SH-SY5Y (cell line): Measurements from ENCODE around the gene PCARE.

ENCODE experiments used
- GATA2 ChIP-seq: IDR thresholded peaks from 2 replicates; pipeline ENCODE4 v1.6.1; 2011; ENCODE audit warnings: mild to moderate bottlenecking, low read depth, low read length
- GATA3 ChIP-seq: IDR thresholded peaks from 2 replicates; pipeline ENCODE4 v1.6.1; 2011; ENCODE audit warnings: low read depth, mild to moderate bottlenecking, low read length, moderate library complexity

Gene PCARE

DNA sequence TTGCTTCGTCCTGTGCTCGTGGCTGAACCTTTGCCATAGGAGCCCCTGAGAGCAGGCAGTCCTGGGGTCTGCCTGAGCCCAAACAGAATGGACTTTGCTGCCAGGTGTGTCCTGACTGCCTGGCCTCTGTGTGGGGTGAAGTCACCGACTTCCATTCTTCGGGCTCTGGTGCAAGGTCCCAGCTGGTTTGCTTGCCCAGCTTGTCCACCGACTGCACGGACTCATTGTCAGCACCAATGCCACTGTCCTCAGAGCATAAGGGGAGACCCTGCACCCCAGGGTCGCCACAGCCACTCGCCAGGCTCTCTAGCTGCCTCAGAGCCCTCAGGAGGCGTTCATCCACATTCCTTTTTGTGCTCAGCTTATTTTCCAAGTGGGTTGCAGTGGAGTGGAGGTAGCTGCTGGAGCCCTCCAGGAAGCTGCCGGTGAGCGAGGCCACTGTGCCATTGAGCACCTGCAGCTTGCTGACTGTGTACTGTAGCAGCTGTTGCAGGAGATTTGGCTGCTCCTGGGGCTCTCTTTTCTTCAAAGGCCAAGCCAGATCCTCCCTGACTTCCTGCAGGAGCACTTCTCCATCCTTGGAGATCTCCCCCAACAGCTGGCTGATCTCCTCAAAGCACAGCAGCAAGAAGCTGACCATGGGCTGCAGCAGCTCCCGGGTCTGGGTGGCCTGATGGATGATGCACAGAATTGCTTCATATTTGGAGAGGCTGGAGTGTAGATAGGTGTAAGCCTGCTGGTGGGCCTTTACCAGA is 1.2 kb downstream of the PCARE start:
- TF ChIP-seq GATA2 = no peak
- no peak for TF ChIP-seq GATA3

DNA sequence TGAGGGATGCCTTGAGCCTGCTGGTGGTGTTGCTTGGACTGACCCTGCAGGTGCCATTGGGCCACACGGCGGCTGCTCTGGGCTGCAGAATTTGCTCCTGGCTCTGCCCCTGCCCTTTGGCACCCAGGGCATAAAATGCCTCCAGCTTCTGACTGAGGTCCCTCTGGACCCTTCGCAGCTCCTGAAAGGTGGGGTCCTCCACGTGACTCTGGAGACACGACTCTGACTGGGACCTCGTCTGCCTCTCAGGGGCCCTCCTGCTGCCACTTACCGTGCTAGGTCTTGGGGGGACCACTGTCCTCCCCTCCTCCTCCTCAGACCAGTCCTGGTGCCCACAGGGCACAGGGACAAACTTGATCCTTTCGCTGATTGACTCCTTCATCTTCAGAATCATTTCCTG is 2.1 kb downstream of the PCARE start:
- TF ChIP-seq GATA2 (no peak), GATA3 (no peak)

DNA sequence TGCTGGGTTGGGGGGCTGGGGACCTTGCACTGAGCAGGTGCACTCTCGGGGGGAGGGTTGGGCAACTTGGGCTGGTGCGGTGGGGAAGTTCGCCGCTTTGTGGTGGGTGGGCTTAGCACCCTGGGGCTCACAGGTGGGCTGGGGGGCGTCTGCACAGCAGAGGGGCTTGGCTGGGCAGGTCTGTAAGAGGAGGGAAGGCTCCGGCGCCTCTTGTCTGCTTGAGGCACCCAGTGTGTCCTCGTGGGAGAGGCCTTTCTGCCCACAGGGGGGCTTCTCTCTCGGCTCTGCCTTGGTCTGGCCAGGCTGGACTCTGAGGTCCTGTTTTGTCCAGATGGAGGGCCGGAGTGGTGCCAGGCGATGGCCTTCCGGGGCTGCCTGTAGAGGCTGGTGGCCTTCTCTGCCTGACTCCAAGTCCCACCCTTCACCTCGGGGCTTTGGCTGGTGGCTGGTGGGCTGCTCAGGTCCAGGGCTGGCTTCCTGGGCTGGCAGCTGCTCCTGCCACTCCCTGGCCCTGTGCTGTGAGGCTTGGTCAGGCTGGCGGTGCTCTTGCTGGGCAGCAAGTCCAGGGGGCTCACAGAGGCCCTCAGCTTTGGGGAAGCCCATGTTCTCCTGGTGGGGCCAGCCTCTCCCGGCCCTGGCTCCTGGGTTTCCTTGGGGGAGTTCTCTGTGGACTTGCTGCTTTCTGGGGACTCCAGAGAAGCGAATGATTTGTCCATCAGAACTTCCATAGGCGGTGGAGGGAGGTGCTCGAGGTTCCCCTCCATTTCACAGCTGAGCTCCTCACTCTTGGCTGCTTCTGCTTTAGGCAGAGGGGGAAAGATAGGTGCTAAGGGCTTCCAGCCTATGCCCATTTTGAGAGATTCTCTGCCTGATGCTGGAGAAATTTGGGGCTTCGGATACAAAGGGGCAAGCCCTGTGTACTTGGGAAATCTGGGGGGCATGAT is 3.0 kb downstream of the PCARE start:
- TF ChIP-seq GATA2 (no peak), GATA3 (no peak)

DNA sequence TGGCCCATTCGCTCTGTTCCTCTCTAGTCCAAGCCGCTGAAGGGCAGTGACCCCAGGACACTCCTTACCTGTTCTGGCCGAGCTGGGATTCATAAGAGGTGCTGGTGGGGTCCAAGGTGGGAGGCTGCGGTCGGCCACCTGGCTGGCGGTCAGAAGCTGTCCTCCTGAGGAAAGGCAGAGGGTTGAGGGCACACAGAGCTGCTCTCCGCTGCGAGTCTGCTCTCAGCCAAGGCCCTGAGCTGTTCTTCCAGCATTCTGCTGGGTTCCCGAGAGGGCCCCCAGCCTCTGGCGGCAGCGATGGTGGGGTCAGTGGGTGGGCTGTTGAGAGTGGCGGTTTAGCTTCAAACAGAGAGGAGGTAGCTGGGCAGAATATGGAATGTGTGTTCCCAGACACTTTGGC is 3.8 kb downstream of the PCARE start:
- no peak for TF ChIP-seq GATA2
- no peak for TF ChIP-seq GATA3

DNA sequence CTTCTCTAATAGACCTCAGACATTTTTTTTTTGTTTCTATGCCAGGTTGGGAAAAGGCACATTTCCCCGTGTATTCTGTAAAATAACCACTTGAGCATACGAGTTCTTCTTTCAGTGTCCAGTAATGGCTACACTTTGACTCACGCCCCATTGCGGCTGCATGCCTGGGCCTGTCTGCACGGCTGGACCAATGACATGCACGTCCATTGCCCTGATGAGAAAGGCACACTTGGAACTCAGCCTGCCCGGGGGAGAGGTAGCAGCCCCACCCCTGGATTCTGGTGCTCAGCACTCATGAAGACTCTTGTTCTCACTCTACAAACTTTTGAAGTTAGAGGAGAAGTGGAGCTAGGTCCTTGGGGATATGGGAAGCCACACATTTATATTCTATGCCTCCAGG is 5.8 kb downstream of the PCARE start:
- TF ChIP-seq GATA2 = no peak
- TF ChIP-seq GATA3 = no peak

DNA sequence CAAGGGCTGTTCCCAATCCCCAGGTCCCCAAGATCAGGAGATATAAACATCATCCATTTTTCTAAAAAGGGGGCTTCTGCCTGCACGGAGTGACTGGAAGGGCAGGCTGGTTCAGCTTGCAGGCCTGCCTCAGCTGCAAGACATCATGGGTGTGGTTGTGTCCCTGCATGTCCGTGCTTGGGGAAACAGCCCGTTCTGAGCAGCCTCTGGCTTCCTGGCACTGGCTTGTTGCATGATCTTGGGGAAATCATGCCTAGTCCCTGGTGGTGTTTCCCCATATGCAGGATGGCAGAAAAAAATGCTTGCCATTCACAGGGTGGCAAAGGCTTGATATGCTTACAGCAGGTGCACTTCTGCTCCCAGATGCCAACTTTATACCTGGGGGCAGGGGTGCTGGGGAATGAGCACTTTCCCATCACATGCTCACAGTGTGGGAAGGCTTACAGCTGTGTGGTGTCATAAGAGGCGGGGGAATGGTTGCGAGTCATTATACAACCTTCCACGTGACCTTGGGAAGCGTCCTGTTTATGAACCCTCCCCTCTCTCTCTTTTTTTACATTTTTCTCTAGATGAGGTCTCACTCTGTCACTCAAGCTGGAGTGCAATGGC is 7.2 kb downstream of the PCARE start:
- TF ChIP-seq GATA2 (no peak), GATA3 (no peak)

DNA sequence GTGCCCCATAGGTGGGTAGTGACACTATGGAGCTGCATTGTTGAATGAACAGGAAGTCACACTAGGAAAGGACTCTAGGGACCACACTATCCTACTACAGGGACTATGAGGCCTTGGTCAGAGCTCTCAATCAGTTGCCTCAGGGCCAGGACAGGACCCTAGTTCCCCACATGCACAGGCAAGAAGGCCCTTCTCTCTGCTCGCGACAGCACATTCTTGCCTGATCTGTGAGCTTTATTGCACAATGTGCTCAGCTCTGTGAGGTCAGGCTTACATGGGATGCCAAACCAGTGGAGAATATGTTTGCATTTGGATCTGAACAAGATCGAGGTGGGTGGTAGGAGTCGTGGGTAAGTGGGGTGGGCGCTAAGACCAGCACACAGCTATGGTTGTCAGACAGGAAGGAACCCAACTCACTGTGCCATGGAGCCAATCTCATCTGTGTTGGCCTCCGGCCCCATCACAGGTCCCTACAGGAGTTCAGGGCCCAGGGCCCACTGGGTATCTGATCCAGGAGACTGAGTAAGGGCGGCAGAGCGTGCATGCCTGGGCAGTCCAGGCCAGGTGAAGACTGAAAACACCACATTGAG is 8.0 kb downstream of the PCARE start:
- TF ChIP-seq GATA3 (no peak), GATA2 (no peak)

DNA sequence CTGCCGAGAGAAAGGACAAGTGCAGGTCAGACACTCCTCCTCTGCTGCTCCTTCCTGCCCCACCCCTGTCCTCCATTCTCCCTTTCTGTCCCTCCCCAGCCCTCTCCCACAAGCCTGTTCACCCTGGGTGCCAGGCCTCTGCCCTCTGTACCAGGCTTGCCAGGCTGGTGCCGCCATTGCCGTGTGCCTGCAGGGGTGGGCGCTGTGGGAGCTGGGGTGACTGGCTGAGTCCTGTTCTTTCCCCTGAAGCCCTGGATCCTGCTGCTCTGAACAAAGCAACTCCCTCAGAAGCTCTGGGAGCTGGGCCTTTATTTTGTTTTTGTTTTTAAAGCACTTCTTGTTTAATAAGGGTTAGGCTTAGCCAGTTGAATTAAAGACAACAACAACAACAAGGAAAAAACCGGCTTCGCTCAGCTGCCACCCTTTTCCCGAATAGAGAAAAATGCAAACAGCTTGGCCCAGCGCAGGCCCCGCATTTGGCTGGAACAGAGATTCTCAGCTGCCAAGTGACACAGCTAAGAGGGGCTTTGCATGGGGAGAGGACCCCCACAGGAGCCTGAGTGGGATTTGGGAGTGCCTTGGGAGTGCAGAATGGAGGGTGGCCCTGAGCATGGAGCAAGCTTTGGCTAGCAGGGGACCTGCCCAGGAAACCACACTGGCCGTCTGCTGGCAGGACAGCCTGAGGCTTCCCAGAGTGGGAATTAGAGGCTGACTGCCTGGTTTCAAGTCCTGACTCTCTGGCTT is 9.1 kb downstream of the PCARE start:
- TF ChIP-seq GATA2 = no peak
- TF ChIP-seq GATA3 = no peak

DNA sequence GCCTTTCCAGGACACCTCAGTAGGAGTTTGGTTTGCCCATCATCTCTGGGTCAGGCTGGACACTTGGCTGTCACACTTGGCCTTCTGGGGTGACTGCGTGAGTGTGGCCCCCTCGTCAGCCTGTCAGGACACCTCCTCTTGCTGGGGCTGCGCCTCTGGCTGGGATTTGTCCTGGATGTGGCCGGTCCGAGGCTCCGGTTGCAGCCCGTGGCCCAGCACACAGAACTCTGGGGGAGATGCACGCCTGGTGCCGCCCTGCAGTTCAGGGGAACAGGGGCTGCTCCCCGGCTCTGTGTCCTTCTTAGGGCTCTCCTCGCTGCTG is 9.6 kb downstream of the PCARE start:
- TF ChIP-seq GATA2 (no peak), GATA3 (no peak)

DNA sequence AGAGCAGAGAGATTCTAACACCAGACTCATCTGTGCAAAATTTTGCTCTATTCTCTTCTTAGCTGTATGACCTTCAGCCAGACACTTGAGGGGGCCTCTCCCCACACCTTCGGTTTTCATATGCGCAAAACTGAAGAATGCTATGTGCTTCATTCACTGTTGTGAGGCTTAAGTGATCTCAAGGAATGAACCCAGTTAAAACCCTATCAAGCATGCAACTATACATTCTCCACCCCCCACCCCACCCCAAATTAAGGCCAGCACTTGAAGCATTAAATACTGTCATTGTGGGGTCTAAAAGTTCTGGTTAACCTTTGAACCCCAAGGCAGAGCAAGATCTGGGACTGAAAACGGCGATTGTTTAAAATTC is 10.0 kb downstream of the PCARE start:
- TF ChIP-seq GATA2 = no peak
- TF ChIP-seq GATA3 = no peak

DNA sequence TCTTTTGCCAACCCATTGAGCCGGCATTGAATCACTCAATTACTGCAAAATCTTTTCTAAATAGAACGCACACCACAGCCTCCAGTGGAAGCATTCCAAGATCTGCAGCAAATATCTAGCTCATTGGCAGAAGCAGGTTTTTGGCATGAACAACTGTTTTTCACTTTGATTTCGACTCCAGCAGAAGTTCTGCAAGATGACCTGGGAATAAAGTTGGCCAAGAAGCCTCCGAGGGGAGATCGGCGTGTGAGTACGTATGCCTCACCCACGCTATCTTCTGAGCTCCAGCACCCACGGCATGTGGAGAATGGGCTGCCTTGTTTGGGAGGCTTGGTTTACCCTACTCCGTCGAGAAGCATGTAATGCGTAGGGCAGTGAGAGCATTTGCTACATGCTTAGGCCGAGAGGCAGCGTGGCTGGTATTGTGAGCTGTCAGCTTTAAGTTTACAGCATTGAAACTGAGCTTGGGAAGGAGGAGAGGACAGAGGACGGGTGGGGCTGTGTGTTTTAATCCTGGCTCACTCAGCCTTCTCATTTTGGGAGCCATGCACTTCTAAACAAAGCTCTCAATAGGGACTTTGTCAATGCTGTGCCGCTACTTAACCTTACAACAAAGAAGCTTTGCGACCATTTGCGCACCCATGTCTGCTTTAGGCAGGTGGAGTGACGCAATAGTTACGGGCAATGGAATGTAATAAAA is 10.5 kb downstream of the PCARE start:
- no peak for TF ChIP-seq GATA2
- TF ChIP-seq GATA3 = no peak

DNA sequence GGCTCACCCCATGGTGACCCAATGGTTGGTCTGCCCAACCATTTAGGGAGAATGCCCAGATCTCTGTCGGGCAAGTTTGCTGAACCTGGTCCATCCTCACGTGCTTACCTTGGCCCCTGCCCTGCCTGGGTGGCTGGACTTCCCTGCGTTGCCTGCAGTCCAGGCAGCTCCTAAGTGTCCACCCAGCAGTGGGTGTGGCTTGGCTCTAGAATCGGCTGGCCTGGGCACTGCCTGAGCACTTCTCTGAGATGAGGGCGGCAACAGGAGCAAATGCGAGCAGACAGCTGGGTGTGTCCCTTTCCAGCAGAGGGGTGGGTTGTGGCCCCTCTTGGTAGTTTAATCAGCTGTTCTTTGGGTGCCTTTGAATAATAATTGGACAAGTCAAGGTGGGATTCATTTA is 11.3 kb downstream of the PCARE start:
- TF ChIP-seq GATA3 (no peak), GATA2 (no peak)

DNA sequence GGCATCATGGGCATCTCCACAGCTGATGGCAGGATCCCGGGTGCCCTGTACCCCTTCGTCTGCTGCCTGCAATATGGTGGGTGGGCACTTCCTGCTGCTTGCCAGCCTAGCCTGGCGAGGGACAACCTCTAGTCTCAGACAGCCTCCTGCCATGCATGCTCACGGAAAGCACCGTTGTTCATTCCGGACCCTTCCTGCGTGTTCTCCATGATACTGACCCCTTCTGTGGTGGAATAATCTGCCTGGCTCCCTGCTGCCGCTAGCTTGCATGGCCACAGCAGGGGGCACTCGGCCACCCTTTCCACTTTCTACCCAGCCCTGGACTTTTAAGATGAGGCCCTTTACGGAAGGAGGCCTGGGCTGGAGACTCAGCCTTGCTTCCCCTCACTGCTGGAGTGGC is 12.0 kb downstream of the PCARE start:
- TF ChIP-seq GATA2 = no peak
- TF ChIP-seq GATA3 = no peak

DNA sequence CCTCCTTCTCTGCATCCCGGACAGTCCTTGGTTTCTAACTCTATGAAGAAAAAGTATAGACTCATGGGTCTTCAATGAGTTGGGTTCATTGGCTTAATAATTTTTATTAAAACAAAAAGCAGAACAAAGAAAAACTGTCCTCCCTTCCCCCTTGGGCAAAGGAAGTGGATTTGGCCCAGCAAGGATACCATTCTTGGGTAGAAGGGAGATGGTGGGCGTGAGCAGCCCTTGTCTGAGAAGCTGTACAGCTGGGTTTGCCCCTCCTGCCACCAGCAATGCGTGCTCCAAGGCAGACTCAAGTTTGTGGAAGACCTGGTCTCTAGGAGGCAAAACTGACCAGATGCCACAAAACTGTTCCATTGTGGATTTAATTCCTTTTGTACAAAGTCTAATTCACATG is 12.7 kb downstream of the PCARE start:
- TF ChIP-seq GATA3 (no peak), GATA2 (no peak)
